ENCODE results near the gene DCTN3. TPM values are rescaled to one million over a fixed set of nuclear protein-coding genes. Genes with fewer than 3 reads are reported as not detected.

The DCTN3 gene
- total and polyA plus RNA-seq, 9 of the 15 experiments (the other 6 are each of a cell fraction or from before 2014, with no cell fraction given): 11.0 to 51.0 (median 41.9) TPM

- TF ChIP-seq ZHX1 (conservative IDR thresholded peaks at IDR 0.05; ENCODE audit: low read length) (no peak), ESRRB (CRISPR knock-in tag; IDR thresholded peaks at IDR 0.05; ENCODE audit: borderline replicate concordance) (no peak), YY1 (IDR thresholded peaks at IDR 0.05; ENCODE audit: borderline replicate concordance in 1 of 3, control insufficient read depth in 1 of 3, extremely low read depth in 1 of 3, insufficient read depth in 3 of 3, insufficient read length in 1 of 3, insufficient replicate concordance in 2 of 3, low read depth in 1 of 3, low read length in 2 of 3) (peak in 1 of 3 experiments; percentile 38), NFE2 (IDR thresholded peaks at IDR 0.05; ENCODE audit: low read depth) (no peak), MYNN (IDR thresholded peaks at IDR 0.05) (peak; percentile 24; the same call in 1 of the 2 replicates), MYNN (CRISPR knock-in tag; IDR thresholded peaks at IDR 0.05) (no peak), ZSCAN29 (IDR thresholded peaks at IDR 0.05) (no peak), TEAD2 (tag; IDR thresholded peaks at IDR 0.05) (no peak), EWSR1 (IDR thresholded peaks at IDR 0.05; ENCODE audit: borderline replicate concordance, low read depth, partially characterized antibody) (no peak), REST (IDR thresholded peaks at IDR 0.05; ENCODE audit: borderline replicate concordance) (peak; percentile 39; the same call in 1 of the 2 replicates), REST (CRISPR knock-in tag; IDR thresholded peaks at IDR 0.05; ENCODE audit: low read depth) (no peak), TRIM28 (IDR thresholded peaks at IDR 0.05) (no peak), MTA3 (IDR thresholded peaks at IDR 0.05; ENCODE audit: borderline replicate concordance) (0 out of 2 replicates have a peak, but pooled peaks have one; percentile 21), CC2D1A (IDR thresholded peaks at IDR 0.05) (no peak), RNF219 (CRISPR knock-in tag; IDR thresholded peaks at IDR 0.05) (no peak)
Observed at GRCh38 chr9:34612788-34613390, 7.4 kb downstream of the DCTN3 start (continued).

All from K562 (cell line).